ENCODE results near the gene SLC22A8. TPM values are rescaled to one million over a fixed set of nuclear protein-coding genes. Genes with fewer than 3 reads are reported as not detected.
"Not testable (repeated sequence)": the region's sequence is repeated elsewhere in the genome, so short reads cannot be mapped to it uniquely, and the experiment has no call there.

SLC22A8 gene
- total RNA-seq: not detected
- not detected for polyA plus RNA-seq
- total RNA-seq: 0 to 0.09 (median 0) reads per million in 6 experiments

DNA sequence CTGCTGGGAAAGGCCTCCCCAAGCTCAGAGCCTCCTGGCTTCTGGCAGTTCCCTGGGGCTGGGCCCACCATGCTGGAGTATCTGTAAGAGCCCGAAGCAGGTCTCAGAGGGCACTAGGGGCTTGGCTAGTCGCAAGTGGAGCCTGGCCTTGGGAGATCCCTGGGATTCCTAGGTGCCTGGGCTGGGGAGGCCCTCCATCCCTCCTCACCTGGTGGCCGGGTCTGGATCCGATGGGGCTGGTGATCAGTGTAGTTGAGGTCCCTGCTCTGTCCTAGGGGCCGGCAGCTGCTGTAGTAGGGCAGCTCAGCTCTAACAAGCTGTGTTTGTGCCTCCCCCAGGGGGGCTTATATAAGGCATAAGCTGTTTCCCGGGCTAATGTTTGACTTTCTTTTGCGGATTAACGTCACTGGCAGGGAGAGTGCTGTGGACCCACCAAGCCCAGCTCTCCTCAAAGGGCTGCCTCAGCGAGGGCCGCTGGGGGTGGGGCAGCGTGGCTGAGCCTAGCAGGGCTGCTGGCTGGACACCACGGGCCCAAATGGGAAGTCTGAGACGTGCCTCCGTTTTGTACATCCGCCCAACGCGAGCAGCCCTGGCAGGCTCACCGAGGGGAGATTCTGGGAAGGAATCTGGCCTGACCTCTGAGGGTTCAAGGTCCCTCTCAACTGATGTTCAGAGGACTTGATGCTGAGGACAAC is at the start of gene SLC22A8:
TSS of gene SLC22A8 (minus strand) at position 321 of the 695 bp plus-strand sequence. CDS start 883 bp downstream, outside the sequence.
- POLR2A ChIA-PET: no interaction called here
- peaks cover 5 to 36% (median 12%) of the 10 kb centered on the region in 5 donors for H3K27me3 Mint-ChIP-seq
- no peaks in the 10 kb centered on the region for H3K9me3 Mint-ChIP-seq
- no peaks in the 10 kb centered on the region for H3K4me1 Mint-ChIP-seq
- no peak for DNase-seq
- no peaks in the 10 kb centered on the region for H3K36me3 Mint-ChIP-seq
- no peak within 1 kb of the TSS for H3K4me3 Mint-ChIP-seq
- no peak for ATAC-seq
- no peak within 1 kb of the TSS for H3K27ac Mint-ChIP-seq

DNA sequence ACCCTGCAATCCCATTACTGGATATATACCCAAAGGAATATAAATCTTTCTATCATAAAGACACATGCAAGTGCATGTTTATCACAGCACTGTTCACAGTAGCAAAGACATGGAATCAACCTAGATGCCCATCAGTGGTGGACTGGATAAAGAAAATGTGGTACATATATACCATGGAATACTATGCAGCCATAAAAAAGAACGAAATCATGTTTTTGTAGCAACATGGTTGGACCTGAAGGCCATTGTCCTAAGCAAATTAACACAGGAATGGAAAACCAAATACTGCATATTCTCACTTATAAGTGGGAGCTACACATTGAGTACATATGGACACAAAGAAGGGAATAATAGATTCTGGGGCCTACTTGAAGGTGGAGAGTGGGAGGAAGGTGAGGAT is 30.6 kb upstream of the SLC22A8 start:
- ATAC-seq: not testable (repeated sequence)
- H3K27me3 Mint-ChIP-seq: peaks cover 6 to 38% (median 22%) of the 10 kb centered on the region in 5 donors

DNA sequence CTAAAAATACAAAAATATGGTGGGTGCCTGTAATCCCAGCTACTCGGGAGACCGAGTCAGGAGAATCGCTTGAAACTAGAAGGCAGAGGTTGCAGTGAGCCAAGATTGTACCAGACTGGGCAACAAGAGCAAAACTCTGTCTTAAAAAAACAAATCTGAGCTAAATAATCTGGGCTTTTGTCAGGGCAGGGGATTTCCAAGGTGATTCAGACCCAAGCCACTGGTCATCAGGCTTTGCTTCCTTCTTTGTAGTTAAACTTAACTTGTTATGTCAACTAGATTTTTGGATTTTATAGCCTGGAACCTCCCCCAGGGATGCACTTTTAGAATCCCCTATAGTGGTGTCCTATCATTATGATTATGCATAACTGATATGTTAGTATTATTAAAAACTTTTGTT is 27.0 kb upstream of the SLC22A8 start:
- Mint-ChIP-seq H3K27ac (no peak overlapping the region), H3K4me1 (no peaks in the 10 kb centered on the region), H3K27me3 (peaks cover 6 to 38% (median 35%) of the 10 kb centered on the region in 5 donors), H3K4me3 (no peak overlapping the region), H3K36me3 (peaks cover 0 to 6% (median 3%) of the 10 kb centered on the region in 3 donors), H3K9me3 (peaks cover 0 to 12% (median 0%) of the 10 kb centered on the region in 9 donors)
- ATAC-seq (no peak), DNase-seq (no peak)
- POLR2A ChIA-PET: no interaction called here

More for the DNA sequence above, 30.6 kb upstream of the SLC22A8 start:
- H3K27ac Mint-ChIP-seq, DNase-seq, H3K4me1 Mint-ChIP-seq, H3K36me3 Mint-ChIP-seq, POLR2A ChIA-PET, H3K4me3 Mint-ChIP-seq: not testable (repeated sequence)
- H3K9me3 Mint-ChIP-seq: peaks cover 0 to 20% (median 0%) of the 10 kb centered on the region in 9 donors

DNA sequence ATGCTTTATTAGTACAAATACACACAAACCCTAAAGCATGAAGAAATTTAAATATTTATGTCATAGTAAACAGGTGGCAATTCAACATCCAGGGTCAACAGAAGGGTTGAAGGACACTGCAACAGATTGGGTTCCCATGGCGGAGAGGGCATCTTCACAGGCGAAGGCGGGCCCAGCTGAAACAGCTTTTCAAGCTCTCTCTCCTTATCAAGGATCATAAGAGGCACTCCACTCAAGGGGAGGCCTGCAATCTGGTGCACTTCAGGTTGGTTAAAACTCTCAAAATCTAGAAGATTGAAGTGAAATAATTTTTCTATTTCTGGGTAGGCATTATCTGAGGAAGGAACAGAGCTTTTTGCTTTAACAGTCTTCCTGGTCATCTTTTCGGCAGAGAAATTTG is 16.8 kb upstream of the SLC22A8 start:
- DNase-seq (no peak), ATAC-seq (no peak)
- POLR2A ChIA-PET: no interaction called here
- no peak overlapping the region for H3K27ac Mint-ChIP-seq
- H3K36me3 Mint-ChIP-seq: no peaks in the 10 kb centered on the region
- H3K4me1 Mint-ChIP-seq: peaks cover 0 to 7% (median 2%) of the 10 kb centered on the region in 4 donors
- peaks cover 0 to 2% (median 0%) of the 10 kb centered on the region in 9 donors for H3K9me3 Mint-ChIP-seq
- H3K27me3 Mint-ChIP-seq: peaks cover 11 to 61% (median 19%) of the 10 kb centered on the region in 5 donors
- no peak overlapping the region for H3K4me3 Mint-ChIP-seq

DNA sequence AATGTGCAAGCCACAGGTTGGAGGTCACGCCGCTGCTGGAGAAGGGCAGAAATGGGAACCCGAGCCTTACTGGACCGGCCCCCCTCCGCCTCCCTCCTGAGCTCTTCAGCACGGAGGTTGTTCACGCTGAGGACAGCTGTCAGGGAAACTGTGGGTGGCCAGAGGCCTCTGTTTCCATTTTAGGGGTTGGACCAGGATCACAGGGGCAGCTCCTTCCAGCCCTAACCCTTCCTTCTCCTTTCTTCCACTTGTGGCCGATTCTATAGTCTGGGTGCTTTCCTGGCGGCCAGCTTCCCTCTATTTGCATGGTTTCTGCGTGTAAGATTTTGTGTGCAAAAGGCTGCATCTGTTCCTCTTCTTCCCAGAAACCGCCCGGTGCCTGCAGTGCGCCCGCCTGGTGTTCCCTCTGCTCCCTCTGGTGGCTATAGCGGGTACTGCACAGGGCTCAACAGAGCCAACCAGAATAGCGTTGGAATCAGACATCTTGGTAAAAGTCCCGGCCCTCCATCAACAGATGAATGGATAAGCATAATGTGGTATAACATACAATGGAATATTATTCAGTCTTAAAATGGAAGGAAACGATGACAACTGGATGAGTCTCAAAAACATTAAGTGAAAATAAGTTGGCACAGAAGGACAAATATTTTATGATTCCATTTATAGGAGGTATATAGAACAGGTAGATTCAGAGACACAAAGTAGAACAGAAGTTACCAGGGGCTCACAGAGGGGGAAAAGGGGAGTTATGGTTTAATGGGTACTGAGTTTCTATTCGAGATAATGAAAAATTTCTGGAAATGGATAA is 8.4 kb upstream of the SLC22A8 start:
- peak; percentile 60 to 89 (median 77) for DNase-seq
- Mint-ChIP-seq H3K27me3 (peaks cover 15 to 37% (median 19%) of the 10 kb centered on the region in 5 donors), H3K36me3 (no peaks in the 10 kb centered on the region), H3K4me3 (no peak overlapping the region), H3K9me3 (peaks cover 0 to 5% (median 0%) of the 10 kb centered on the region in 9 donors), H3K27ac (peak overlapping the region in 1 of 10 donors; percentile 56), H3K4me1 (peaks cover 4 to 7% (median 4%) of the 10 kb centered on the region in 4 donors)
- POLR2A ChIA-PET: interaction anchor here (0.6 to 1.1 kb wide), 2 partner anchors 118 to 127 kb away, joined by 3 to 4 read pairs; no protein-coding TSS in a partner anchor
- peak; percentile 90 to 91 for ATAC-seq

GRCh38 chr11:63023222-63023814 is 7.7 kb upstream of the SLC22A8 start:
- Mint-ChIP-seq H3K4me3 (no peak overlapping the region), H3K4me1 (peaks cover 4 to 7% (median 4%) of the 10 kb centered on the region in 4 donors), H3K9me3 (peaks cover 0 to 3% (median 0%) of the 10 kb centered on the region in 9 donors), H3K36me3 (no peaks in the 10 kb centered on the region), H3K27ac (no peak overlapping the region), H3K27me3 (peaks cover 14 to 37% (median 23%) of the 10 kb centered on the region in 5 donors)
- POLR2A ChIA-PET: interaction anchor here (0.6 to 1.1 kb wide), 2 partner anchors 117 to 126 kb away, joined by 3 to 4 read pairs; no protein-coding TSS in a partner anchor
- ATAC-seq (no peak), DNase-seq (no peak)

GRCh38 chr11:63022441-63022840 is 6.8 kb upstream of the SLC22A8 start:
- no peaks in the 10 kb centered on the region for H3K36me3 Mint-ChIP-seq
- H3K9me3 Mint-ChIP-seq: peaks cover 0 to 3% (median 0%) of the 10 kb centered on the region in 9 donors
- H3K27me3 Mint-ChIP-seq: peaks cover 8 to 37% (median 22%) of the 10 kb centered on the region in 5 donors
- H3K4me3 Mint-ChIP-seq: no peak overlapping the region
- ATAC-seq (no peak), DNase-seq (no peak)
- peaks cover 4 to 7% (median 4%) of the 10 kb centered on the region in 4 donors for H3K4me1 Mint-ChIP-seq
- H3K27ac Mint-ChIP-seq: peak overlapping the region in 1 of 10 donors; percentile 57
- POLR2A ChIA-PET: no interaction called here

- DNase-seq: no peak
- POLR2A ChIA-PET: no interaction called here
- no peak overlapping the region for H3K27ac Mint-ChIP-seq
- peaks cover 8 to 39% (median 19%) of the 10 kb centered on the region in 5 donors for H3K27me3 Mint-ChIP-seq
- H3K4me1 Mint-ChIP-seq: peaks cover 4 to 7% (median 4%) of the 10 kb centered on the region in 4 donors
- H3K9me3 Mint-ChIP-seq: peaks cover 0 to 3% (median 0%) of the 10 kb centered on the region in 9 donors
- no peak overlapping the region for H3K4me3 Mint-ChIP-seq
- ATAC-seq: no peak
- H3K36me3 Mint-ChIP-seq: no peaks in the 10 kb centered on the region
These were observed 5.1 kb upstream of the SLC22A8 start for GRCh38 chr11:63020671-63021291.

- H3K9me3 Mint-ChIP-seq: no peaks in the 10 kb centered on the region
- POLR2A ChIA-PET: no interaction called here
- H3K4me1 Mint-ChIP-seq: peaks cover 4 to 7% (median 4%) of the 10 kb centered on the region in 4 donors
- no peaks in the 10 kb centered on the region for H3K36me3 Mint-ChIP-seq
- no peak overlapping the region for H3K4me3 Mint-ChIP-seq
- H3K27ac Mint-ChIP-seq: no peak overlapping the region
- DNase-seq: no peak
- peaks cover 8 to 48% (median 20%) of the 10 kb centered on the region in 5 donors for H3K27me3 Mint-ChIP-seq
- ATAC-seq: no peak
These were observed 3.9 kb upstream of the SLC22A8 start for GRCh38 chr11:63019506-63019905.

DNA sequence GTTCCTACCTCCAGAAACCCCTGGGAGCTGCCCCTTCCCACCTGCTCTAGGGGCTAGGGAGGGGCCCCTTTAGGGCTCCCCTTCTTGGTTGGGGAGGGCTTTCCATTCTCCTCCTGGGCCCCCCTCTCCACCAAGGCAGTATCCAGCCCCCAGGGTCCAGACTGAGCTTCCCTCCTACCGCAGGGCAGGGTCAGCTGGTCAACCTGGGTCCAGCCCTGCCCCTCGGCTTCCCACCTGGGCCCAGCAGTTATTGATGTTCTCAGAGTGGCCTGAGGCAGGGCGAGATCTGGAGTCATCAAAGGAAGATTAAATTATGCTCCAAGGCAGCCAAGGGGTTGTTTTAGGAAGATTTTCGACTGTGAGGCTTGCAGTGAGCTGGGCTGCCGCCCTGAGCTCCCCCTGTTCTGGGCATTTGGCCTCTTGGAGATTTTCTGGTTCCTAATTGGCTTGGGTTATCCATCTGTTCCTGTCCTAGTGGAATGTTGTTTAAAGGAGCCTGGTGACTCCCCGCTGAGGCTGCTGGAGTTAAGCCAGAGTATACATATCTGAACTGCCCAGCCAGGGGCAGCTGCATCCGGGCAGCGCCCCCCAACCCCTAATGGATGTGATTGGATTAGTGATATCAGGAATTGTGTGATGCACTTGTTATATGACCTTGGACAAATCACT is 1.8 kb upstream of the SLC22A8 start:
- Mint-ChIP-seq H3K27ac (no peak overlapping the region), H3K36me3 (no peaks in the 10 kb centered on the region), H3K27me3 (peaks cover 5 to 44% (median 15%) of the 10 kb centered on the region in 5 donors), H3K9me3 (no peaks in the 10 kb centered on the region), H3K4me1 (no peaks in the 10 kb centered on the region), H3K4me3 (no peak overlapping the region)
- DNase-seq (no peak), ATAC-seq (no peak)
- POLR2A ChIA-PET: no interaction called here

DNA sequence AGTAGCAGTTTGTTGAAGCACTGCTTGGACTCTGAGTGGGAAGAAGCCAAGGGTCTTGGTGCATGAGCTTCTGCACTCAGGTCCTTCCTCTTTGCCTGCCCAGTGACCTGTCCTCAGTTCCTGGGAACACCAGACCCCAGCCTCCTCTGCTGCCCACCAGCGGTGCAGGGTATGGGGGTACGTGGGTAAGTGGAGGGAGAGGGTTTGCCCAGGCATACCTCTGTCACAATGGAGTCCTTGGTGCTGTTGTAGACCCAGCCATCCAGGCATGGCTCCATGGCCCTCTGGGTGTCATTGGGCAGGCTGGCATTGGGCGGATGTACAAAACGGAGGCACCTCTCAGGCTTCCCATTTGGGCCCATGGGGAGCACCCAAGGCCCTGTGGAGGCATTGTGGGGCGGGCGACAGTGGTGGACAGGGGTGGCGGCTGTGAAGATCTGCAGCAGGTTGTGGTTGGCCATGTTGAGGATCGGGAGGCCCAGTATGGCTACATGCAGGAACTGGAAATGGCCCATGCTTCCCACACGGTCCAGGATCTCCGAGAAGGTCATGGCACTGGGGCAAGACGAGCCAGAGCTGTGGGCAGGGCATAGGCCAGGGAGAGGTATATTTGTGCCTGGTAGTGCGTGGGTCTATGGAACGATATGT is 1.1 kb downstream of the SLC22A8 start:
- DNase-seq (no peak), ATAC-seq (no peak)
- no peaks in the 10 kb centered on the region for H3K4me1 Mint-ChIP-seq
- H3K4me3 Mint-ChIP-seq: no peak overlapping the region
- H3K27me3 Mint-ChIP-seq: peaks cover 5 to 36% (median 12%) of the 10 kb centered on the region in 5 donors
- no peaks in the 10 kb centered on the region for H3K9me3 Mint-ChIP-seq
- H3K27ac Mint-ChIP-seq: no peak overlapping the region
- POLR2A ChIA-PET: no interaction called here
- no peaks in the 10 kb centered on the region for H3K36me3 Mint-ChIP-seq
